SIG-M5 treated with dmso at 0.1 percent for 504 hours (cell line): ENCODE measurements around the gene FYB1.

ENCODE experiments used
- DNase-seq: peaks from one replicate; lab custom pipeline; 2025; ENCODE audit not compliant: unreplicated experiment; lab: John Stamatoyannopoulos, UW

The FYB1 gene

DNA sequence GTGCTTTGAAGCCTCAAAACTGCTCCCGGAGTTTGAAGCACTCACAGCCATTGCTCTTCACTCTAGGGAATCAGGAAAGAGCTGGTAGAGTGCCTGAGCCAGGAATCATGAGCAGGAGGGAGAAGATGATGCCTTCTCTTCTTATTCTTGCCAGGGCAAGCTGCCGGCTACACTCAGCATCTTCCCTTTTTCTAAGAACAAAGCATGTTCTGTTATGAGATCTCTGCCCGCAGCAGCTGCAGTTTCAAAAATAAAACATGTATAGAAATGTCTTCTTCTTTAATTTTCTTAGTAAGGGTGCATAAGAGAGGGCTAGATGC, 87.3 kb downstream of the FYB1 start:
- no peak for DNase-seq

DNA sequence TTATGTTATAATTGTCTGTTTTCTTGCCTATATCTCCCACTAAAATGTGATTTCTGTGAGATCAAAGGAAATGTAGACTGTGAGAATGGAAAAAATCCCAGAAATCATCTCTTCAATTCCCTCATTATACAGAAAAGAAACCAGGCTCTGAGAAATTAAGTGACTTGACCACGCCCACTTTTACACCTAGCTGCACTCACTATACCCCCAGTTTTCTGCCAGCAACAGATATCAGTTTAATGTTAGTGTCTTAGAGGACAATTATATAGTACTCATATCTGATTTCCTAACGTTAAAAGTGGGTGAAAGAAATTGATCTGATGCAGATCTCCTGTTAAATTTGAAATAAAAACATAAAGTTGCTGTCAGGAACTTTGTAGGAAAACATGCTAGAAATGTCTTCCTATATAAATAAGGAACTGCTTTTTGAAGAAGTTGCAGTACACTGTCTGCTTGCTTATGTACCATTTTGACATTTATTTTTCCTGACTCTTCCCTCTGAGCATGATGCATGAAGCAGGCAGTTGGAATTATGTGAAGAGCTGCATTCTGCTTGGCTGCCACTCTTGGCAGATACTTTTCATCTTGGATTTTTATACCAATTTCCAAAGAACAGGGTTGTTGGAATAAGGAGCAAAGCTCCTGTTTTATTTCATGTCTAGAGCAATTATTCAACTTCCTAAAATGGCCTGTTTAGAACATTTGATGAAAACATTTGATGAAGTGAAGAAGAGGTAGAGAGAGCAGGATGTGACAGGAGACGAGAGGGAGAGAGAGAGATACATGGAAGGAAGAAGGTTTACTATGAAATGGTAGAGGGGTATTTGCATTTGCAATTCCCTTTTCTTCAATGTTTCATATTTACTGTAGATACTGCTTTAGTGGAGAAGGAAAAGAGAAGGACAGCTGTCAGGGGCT, 87.9 kb downstream of the FYB1 start:
- no peak for DNase-seq

DNA sequence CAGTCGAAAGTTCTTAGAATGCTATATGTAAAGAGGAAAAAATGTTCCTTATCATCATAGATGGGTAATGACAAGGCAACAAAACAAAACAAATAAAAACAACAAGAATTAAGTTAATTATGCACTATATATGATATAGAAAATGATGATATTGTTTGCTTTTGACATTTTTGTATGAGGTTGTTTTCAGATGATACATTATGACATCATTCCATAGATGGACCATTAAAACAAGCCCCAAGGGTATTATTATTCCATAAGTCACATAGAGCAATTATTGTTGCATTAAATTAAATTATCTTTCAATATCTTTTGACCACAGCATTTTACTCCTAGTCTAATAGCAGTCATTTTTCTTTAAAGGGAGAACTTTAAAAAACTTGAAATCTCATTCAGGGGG, 88.6 kb downstream of the FYB1 start:
- no peak for DNase-seq

DNA sequence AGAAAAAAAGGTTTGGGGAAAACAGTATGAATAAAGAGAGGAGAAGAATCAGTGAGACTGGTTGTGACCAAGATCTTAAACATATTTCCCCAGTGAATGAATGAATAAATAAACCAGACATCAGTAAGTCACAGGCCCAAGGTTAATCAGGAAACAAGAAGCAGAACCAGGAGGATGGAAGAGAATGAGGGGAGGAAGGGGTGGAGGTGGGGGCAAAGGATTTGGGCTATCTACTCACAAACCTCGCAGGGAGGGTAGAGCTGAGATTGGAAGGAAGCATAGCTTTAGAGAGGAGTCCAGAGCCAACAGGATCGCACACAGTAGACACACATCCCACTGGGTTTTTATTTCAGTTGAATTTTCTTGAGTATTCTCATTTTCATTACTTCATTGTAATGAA, 97.4 kb downstream of the FYB1 start:
- DNase-seq = no peak

DNA sequence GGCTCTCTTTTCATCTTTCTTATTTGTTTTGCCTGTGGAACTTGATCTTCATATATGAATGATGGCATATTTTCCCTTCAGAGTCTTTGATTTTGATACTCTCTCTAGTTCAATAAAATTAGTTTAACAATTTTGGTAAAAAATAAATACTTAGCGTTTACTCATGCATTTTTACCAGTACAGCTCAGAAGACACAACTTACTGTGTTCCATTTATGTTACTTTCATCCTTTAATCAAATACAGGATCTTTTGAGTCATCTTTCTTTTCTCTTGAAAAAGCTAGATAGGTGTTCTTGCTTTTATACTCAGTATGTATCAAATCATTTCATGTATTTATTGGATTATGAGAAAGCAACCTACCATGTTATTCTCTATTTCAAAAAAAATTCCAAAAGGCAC, 98.0 kb downstream of the FYB1 start:
- DNase-seq = no peak

DNA sequence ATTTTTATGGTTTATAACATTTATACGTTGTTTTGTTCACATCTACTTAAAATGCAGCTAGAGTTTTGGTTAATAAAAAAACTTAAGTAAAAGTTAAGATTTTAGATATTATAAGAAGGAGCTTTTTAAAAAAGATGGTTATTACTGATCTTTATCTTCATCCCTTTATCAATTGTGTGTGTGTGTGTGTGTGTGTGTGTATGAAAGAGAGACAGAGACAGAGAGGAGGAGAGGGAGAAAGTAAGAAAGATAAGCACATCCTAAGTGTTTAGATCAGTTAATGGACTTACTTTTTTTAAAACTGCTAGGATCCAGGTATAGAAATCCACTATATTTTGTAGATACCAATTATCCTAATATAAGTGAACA, 99.3 kb downstream of the FYB1 start:
- no peak for DNase-seq

DNA sequence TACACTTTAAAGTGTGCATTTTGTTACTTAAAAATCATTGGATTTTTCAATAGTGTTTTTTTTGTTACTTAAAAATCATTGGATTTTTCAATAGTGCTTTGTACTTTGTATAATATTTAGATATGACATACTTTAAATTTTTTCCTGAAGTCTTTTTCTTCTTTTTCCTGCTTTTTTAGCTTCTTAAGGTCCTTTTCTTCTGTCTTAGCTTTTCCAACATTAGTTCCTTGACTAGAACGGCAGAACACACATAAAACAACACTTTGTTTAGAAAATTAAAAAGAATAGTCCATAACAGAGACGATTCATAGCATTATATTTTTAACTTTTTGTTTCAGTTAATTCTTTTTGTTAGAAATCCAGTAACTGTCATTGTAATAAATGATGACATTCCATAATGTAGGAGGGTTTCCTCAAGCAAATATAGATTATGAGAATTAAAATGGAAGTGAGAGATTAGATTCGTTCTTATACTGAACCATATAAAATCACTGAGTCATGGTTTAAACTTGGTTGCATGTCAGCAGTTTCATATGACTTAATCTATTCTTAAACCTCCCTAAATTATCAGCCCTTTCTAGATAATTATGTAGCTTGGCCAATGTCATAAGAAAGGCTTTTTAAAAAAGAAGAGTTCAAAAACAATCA, 99.8 kb downstream of the FYB1 start:
- no peak for DNase-seq

DNA sequence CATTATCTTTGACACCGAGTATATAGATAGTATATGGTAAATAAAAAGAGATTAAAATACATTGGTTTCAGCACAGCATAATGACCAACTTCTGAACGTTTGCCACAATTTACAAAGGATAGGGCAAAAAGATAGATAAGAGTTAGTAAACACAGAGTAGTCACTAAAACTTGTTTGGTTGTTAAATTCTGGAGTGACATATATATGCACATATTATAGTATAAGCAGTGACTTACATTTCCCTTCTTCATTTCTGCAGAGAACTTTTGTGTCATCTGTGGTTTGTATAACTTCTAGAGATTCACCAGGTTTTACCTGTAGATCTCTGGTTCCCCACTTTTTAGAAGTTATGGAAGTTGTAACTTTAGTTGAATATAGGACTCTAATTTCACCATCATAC, 100.7 kb downstream of the FYB1 start:
- no peak for DNase-seq

DNA sequence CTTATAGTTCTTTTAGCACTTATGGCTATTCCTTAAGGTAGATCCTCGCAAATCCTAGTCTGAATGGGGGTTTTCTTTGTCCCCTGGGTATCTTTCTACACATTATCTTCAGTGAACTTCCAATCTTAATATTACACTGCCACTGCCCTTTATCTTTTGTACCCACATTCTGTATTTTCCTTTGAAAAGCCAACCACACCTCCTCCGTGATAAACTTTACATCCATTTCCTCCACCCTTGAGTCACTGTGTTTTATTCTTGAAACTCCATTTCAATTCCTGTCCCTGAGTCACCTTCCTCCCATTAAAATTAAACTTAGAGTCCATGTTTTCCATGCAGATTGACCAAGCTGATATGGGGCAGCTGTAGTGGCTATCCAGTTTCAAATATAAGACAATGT, 102.0 kb downstream of the FYB1 start:
- DNase-seq = no peak

DNA sequence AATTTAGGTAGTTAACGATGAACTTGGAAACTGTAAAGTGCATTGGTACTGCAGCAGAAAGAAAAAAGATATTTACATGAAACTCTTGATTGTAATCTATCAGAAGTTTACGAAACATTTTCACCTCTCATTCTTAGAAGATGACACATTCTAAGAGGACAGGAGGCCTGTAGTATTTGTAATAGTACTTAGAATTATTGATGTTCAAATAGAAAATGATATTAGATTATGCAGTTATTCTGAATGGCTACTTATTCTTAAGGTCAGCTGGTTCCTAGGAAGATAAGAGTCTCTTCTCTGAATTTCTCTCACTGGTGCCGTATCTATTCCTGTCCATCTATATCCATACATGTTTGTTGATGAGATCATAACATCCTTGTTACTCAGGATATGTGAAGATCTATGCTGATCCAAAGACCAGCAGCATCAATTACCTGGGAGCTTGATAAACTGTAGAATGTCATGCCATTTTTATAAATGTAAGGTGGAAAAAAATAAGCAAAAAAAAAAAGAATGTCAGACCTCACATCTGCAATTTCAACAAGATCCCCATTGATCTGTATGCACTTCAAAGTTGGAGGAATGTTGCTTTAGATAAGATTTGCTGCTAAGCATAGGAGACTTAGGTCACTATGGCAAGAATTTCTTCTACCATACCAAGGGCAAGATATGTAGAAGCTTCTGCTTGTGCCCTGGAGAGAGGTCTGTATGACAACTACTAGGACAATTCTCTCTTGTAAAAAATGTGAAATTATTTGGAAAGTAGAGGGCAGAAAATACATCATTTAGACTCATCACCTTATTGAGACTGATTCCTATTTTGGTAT, 102.8 kb downstream of the FYB1 start:
- DNase-seq = no peak

DNA sequence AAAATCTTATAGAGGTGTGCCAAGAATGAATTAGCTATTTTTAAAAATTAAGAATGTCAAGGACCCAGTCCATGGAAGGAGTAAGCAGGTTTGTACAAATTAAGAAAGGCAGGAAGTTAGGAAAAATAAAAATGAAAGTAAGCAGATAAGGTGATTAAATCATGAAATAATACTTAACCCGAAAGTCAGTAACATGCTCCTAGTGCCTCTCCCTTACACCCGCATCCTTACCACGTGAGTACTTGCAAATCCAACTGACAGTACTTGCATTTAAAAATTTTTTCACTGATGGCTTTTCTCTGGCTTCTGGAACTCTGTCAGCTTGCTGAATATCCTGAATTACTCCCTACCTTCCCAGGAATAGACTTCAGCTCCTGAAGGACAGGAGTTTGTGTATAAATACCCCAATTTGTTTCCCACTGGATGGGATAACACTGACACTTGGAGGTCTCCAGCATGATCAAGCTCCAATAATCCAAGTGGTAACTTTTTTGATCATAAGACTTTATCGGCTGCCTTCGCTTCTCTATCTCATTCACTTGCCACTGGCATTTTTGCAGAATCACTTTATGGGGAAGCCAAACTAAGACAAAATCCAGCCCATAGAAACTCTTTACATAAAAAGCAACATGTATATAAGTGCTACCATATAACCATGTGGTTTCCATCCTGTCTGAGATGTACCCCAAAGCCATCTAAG, 103.6 kb downstream of the FYB1 start:
- no peak for DNase-seq

DNA sequence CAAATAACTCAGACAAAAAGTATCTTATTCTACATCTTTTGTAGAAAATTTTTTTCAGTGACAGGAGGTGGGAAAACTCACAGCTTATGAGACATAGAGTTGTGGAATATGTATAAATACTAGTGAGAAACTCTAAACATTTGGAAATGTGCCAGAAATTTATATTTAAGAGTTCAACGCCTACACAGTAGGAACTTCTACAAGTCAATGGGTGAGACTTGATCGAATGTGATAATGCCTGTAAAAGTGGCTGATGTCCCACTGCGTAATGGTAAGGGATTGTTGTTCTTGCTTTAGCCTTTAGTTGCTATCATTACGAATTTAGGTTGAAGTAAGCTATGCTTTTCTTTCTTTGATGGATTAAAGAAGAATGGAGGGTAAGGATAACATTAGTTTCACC, 105.2 kb downstream of the FYB1 start:
- no peak for DNase-seq

DNA sequence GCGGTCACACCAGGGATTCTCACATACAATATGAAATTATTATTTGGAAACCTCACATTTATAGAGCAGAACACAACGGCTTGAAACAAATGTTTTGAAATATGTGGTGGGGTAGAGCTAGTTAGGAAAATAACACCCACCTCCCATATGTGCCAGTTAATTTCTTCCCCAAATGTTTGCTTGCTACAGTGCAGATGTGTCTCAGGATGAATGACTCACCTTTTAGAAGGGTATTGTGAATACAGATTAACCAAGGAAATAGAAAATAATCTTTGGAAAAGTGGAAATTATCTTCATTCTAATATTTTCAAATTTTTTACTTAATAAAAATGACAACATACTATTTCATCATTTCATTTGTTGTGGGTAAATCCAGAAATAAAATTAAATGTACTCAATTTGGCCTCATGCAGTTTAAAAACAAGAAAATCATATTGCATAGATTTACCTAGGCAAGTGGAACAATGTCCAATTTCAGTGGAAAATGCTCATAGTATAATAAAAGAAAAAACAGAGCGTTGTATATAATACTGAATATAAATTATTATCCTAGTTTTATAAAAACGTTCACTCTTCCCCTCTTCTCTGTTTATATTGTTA, 105.9 kb downstream of the FYB1 start:
- no peak for DNase-seq

DNA sequence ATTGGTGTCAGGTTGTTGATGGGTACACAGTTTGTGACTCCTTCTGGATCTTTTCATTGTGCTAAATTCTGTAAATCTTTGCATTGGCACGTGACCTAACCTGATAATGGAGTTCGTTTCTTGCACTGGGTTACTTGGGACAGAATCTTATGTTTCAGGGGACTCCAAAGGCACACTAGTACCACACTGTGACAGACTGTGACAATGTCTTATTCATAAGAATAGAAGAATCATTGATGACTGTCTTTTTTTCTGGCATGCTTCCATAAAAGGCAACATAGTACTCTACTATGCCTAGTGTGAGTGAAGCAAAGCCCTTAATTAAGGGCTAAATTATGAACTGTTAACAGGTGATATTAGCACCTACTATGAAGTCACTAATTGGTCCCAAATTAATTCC, 109.8 kb downstream of the FYB1 start:
- DNase-seq = no peak

DNA sequence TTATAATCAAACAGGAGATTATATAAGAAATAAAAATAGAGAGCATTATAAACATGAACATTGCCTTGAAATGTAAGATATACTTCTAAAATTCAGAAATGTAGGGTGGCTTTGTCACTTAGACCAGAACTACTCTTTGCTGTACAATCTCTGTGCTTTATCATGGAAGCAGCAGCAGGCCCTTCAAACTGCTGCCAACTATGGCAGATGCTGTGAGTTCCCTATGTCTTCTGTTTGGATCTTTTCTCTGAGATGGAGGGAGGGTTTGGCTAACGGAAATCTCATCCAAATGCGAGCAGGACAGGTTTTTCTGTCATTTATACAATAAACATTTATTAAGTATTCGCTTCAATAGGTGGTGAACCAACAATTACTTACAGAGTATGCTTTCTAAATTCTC, 110.4 kb downstream of the FYB1 start:
- DNase-seq = no peak

DNA sequence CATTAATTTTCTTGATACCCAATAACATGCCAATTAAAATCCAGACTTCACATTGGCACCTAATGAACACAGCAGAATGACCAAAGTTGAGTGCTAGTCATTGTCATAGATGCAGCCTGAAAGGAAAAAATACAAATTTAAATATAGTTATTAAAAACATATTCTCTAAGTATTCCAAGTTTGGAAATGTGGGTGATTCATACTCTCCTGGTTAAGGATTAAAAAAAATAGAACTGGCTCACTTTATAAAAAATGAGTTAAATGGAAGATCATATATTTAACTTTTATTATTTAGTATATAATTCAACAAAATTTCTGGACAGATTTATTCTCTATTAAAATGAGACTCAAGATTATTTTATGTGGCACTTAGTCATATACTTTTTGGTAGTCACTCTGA, 112.0 kb downstream of the FYB1 start:
- no peak for DNase-seq

DNA sequence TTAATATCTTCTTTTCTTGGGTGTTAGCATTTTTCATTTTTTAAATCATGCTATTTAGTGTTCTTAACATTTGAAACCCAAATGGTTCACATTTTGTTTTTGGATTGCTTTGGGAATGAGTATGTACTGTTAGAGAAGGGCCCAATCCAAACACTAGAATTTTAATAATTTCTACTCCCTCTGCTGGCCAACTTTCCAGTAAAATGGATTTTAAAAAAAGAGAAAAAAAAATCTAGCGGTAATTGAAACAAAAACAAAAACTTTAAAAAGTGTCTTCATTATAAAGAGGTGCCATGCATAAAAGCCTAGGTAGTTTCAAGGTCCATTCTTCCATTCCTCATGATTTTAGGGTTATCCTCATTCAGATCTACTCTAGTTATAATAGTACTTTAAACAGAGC, 113.0 kb downstream of the FYB1 start:
- no peak for DNase-seq

DNA sequence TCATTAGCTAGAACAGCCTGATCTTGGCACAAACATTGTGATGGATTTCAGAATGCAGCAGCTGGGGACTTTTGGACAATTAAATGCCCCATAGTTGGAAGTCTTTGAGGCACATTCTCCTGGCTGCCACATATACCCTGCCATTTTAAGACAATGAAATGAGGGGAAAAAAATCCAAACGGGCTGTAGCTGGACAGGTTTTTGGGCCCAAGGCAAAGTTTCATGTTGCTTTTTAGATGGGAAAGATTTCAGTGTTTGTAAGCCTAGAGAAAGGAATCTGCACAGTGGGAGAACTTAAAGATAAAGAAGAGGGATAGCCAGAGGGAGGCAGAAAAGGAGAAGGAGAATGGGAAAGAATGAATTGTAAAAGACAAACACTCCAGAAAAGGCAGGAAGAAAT, 115.1 kb downstream of the FYB1 start:
- no peak for DNase-seq

DNA sequence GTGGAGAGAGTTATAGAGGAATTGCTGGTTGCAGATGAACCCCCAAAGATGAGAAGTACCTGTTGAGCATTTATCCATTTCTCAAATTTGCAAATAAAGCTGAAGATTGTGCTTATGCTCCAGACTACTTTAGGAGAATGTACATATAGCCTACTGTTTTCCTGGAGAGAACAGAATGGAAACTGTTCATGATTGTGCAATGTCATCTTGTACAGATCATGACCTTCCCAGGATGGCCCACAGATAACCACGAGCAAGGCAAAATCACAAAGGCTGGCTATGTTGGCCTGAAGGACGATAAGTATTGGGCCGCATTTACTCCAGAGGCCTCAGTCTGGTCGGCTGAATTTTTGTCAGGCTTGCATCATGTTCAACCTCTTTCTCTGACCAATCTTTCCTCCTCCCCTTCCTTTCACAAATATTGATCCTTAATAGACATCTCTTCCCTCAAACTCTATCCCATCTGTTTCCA, 116.6 kb downstream of the FYB1 start:
- DNase-seq = no peak

DNA sequence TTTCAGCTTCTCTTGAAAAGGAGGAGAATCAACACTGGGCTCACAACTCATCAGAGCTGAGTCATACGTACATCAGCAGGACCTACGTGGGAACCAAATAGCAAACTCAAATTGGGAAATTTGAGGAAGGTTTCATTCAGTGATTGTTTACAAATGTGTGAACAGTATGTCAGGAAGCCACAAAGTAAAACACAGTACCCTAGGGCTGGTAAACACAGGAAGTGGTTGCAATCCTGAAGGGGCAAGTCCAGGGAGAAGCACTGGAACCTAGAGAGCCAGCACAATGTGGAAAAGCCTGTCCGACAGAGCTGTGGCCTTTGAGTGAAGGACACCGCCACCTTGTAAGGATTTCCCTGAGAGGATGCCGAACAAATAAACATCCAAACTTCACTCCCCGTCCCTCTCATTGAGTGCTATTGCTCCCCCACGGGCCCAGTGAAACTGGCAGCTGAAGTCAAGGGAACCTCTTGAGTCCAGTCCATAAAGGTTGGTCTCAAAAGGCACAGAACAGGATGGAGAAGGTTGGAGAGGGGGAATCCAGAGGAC, 118.4 kb downstream of the FYB1 start:
- DNase-seq = peak; percentile 42
